ENCODE results near the gene EPB41L1. TPM values are rescaled to one million over a fixed set of nuclear protein-coding genes. Genes with fewer than 3 reads are reported as not detected.

EPB41L1 gene
- total and polyA plus RNA-seq, 8 donors: 33.8 to 80.1 (median 38.7) TPM

GRCh38 chr20:36267605-36268381, 113.3 kb downstream of the EPB41L1 start:
- H3K4me1 ChIP-seq: no peaks in the 10 kb centered on the region
- H3K9me3 ChIP-seq: no peaks in the 10 kb centered on the region
- ATAC-seq: no peak
- no peak overlapping the region for H3K27ac ChIP-seq
- TF ChIP-seq, protein P1, sequence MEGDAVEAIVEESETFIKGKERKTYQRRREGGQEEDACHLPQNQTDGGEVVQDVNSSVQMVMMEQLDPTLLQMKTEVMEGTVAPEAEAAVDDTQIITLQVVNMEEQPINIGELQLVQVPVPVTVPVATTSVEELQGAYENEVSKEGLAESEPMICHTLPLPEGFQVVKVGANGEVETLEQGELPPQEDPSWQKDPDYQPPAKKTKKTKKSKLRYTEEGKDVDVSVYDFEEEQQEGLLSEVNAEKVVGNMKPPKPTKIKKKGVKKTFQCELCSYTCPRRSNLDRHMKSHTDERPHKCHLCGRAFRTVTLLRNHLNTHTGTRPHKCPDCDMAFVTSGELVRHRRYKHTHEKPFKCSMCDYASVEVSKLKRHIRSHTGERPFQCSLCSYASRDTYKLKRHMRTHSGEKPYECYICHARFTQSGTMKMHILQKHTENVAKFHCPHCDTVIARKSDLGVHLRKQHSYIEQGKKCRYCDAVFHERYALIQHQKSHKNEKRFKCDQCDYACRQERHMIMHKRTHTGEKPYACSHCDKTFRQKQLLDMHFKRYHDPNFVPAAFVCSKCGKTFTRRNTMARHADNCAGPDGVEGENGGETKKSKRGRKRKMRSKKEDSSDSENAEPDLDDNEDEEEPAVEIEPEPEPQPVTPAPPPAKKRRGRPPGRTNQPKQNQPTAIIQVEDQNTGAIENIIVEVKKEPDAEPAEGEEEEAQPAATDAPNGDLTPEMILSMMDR (IDR thresholded peaks at IDR 0.05): no peak
- no peaks in the 10 kb centered on the region for H3K36me3 ChIP-seq
- no peak for DNase-seq
- no peak overlapping the region for H3K4me3 ChIP-seq
- H3K27me3 ChIP-seq: peaks cover 0 to 4% of the 10 kb centered on the region in 2 donors
- intact Hi-C loops (cut with DNase I): no loop called here

DNA sequence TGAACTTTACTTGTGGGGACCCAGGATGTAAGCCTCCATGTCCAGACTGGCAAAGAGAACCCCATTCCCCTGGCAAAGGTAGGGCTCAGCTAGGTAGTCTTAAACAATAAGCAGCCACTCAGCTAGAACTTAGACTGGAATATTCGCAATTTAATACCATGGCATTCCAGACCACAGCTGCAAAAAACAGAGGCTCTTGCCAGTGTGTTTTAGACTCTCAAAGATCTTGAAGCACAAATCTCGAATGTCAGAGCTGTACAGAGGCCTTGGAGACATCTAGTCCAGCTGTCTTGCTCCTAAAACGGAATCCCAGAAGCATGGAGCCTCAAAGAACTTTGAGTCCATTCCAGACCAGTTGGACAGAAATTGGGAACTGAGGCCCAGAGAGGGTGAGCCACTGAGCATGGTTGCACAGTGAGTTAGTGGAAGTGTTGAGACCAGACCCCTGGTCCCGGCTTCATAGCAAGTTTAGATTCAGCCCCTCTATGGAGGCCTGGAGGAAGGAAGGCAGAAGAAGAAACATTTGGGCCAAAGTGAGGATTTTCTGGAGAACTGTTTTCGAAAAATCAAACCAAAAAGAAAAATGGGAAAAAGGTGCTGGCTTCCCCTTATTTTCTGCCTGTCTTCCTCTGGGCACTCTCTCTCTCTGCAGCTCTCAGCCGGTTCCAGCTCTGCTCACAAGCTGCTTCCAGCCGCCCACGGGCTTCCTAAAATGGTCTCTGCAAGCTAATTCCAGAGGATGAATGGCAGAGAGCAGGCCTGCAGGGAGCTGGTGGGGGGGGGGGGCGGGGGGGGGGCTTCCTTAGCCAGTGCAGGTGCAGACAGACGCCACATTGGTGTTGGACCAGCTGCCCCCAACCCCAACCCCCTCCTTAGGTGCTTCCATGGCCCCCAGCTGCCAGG, 114.2 kb downstream of the EPB41L1 start:
- H3K9me3 ChIP-seq: no peaks in the 10 kb centered on the region
- H3K36me3 ChIP-seq: no peaks in the 10 kb centered on the region
- TF ChIP-seq, protein P1 (IDR thresholded peaks at IDR 0.05): no peak
- H3K27ac ChIP-seq: no peak overlapping the region
- no peak overlapping the region for H3K4me3 ChIP-seq
- H3K4me1 ChIP-seq: no peaks in the 10 kb centered on the region
- intact Hi-C loops (cut with DNase I): no loop called here
- no peak for DNase-seq
- ATAC-seq: no peak
- H3K27me3 ChIP-seq: peaks cover 0 to 13% of the 10 kb centered on the region in 2 donors

GRCh38 chr20:36269507-36269906, 115.0 kb downstream of the EPB41L1 start:
- no peaks in the 10 kb centered on the region for H3K4me1 ChIP-seq
- peaks cover 0 to 21% of the 10 kb centered on the region in 2 donors for H3K27me3 ChIP-seq
- intact Hi-C loops (cut with DNase I): no loop called here
- no peaks in the 10 kb centered on the region for H3K9me3 ChIP-seq
- TF ChIP-seq, protein P1 (IDR thresholded peaks at IDR 0.05): no peak
- no peaks in the 10 kb centered on the region for H3K36me3 ChIP-seq
- no peak for DNase-seq
- ATAC-seq: no peak
- no peak overlapping the region for H3K4me3 ChIP-seq
- H3K27ac ChIP-seq: no peak overlapping the region

GRCh38 chr20:36270744-36271638, 116.5 kb downstream of the EPB41L1 start:
- no peak for DNase-seq
- intact Hi-C loops (cut with DNase I): no loop called here

More at GRCh38 chr20:36270744-36271638, 116.5 kb downstream of the EPB41L1 start:
- TF ChIP-seq, protein P1 (IDR thresholded peaks at IDR 0.05): no peak
- H3K36me3 ChIP-seq: no peaks in the 10 kb centered on the region
- no peaks in the 10 kb centered on the region for H3K4me1 ChIP-seq
- ATAC-seq: no peak
- H3K27ac ChIP-seq: no peak overlapping the region
- no peaks in the 10 kb centered on the region for H3K9me3 ChIP-seq
- H3K27me3 ChIP-seq: peaks cover 0 to 25% of the 10 kb centered on the region in 2 donors
- H3K4me3 ChIP-seq: no peak overlapping the region
